Measurements from ENCODE around the gene ILF3.

ILF3 gene

DNA sequence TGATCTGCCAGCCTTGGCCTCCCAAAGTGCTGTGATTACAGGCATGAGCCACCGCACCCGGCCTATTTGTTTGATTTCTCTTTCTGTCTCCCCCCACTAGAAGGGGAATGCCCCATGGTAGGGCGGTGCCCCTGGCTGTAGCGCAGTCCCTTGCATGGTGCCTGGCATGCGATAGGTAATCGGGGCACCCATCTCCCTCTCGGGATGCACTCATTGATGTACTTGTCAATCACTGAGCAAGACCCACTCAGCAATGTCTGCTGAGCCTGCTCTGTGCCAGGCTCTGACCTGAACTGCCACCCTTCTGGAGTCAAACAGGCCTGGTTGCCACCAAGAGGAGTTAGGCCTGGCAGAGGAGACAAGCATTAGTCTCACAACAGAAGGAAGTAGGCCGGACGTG, 83.6 kb downstream of the ILF3 start:
- TF ChIP-seq TEAD4 (IDR thresholded peaks at IDR 0.05) (no peak), TCF12 (IDR thresholded peaks at IDR 0.05; ENCODE audit: low read depth) (no peak)
- TF ChIP-seq, protein P1, sequence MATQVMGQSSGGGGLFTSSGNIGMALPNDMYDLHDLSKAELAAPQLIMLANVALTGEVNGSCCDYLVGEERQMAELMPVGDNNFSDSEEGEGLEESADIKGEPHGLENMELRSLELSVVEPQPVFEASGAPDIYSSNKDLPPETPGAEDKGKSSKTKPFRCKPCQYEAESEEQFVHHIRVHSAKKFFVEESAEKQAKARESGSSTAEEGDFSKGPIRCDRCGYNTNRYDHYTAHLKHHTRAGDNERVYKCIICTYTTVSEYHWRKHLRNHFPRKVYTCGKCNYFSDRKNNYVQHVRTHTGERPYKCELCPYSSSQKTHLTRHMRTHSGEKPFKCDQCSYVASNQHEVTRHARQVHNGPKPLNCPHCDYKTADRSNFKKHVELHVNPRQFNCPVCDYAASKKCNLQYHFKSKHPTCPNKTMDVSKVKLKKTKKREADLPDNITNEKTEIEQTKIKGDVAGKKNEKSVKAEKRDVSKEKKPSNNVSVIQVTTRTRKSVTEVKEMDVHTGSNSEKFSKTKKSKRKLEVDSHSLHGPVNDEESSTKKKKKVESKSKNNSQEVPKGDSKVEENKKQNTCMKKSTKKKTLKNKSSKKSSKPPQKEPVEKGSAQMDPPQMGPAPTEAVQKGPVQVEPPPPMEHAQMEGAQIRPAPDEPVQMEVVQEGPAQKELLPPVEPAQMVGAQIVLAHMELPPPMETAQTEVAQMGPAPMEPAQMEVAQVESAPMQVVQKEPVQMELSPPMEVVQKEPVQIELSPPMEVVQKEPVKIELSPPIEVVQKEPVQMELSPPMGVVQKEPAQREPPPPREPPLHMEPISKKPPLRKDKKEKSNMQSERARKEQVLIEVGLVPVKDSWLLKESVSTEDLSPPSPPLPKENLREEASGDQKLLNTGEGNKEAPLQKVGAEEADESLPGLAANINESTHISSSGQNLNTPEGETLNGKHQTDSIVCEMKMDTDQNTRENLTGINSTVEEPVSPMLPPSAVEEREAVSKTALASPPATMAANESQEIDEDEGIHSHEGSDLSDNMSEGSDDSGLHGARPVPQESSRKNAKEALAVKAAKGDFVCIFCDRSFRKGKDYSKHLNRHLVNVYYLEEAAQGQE (IDR thresholded peaks at IDR 0.05; ENCODE audit: low read depth): no peak

DNA sequence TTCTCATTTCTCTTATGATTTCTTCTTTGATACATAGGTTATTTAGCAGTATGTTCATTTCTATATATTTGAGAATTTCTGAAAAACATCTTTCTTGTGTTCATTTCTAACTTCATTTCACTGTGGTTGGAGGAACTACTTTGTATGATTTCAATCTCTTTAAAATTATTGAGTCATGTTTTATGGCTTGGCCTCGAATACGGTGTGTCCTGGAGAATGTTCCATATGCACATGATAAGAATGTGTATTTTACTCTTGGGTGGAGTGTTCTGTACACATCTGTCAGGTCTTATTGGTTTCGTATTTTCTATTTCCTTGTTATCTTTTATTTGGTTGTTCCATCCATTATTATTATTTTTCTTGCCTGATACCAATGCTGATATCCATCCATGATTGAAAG, 86.7 kb downstream of the ILF3 start:
- TF ChIP-seq TAF1 (IDR thresholded peaks at IDR 0.05; ENCODE audit: low read depth): no peak
- TF ChIP-seq, protein P2, sequence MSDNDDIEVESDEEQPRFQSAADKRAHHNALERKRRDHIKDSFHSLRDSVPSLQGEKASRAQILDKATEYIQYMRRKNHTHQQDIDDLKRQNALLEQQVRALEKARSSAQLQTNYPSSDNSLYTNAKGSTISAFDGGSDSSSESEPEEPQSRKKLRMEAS (IDR thresholded peaks at IDR 0.05): no peak
- TF ChIP-seq EGR1 (IDR thresholded peaks at IDR 0.05): no peak
- TF ChIP-seq, protein P1 (IDR thresholded peaks at IDR 0.05; ENCODE audit: low read depth): no peak
- no peak for TF ChIP-seq NFIC (IDR thresholded peaks at IDR 0.05)
- no peak for TF ChIP-seq ZBTB7A (IDR thresholded peaks at IDR 0.05; ENCODE audit: low read depth)
- TF ChIP-seq, protein P3, sequence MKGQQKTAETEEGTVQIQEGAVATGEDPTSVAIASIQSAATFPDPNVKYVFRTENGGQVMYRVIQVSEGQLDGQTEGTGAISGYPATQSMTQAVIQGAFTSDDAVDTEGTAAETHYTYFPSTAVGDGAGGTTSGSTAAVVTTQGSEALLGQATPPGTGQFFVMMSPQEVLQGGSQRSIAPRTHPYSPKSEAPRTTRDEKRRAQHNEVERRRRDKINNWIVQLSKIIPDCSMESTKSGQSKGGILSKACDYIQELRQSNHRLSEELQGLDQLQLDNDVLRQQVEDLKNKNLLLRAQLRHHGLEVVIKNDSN (IDR thresholded peaks at IDR 0.05): no peak
- no peak for TF ChIP-seq RAD21 (IDR thresholded peaks at IDR 0.05; ENCODE audit: low read depth)
- no peak for TF ChIP-seq YY1 (IDR thresholded peaks at IDR 0.05; ENCODE audit: low read depth)
- TF ChIP-seq TEAD4 (IDR thresholded peaks at IDR 0.05): no peak
- TF ChIP-seq EP300 (IDR thresholded peaks at IDR 0.05; ENCODE audit: borderline replicate concordance): no peak
- TF ChIP-seq FOXM1 (IDR thresholded peaks at IDR 0.05; ENCODE audit: borderline replicate concordance, low read depth): no peak
- TF ChIP-seq CREB1 (IDR thresholded peaks at IDR 0.05; ENCODE audit: low read depth): no peak
- TF ChIP-seq TCF12 (IDR thresholded peaks at IDR 0.05; ENCODE audit: low read depth): no peak
- no peak for TF ChIP-seq CEBPB (IDR thresholded peaks at IDR 0.05)

All from Ishikawa (cell line).